Gastrocnemius medialis (tissue), 4 donors: Measurements from ENCODE around the gene NR1D2.

Experiments
- POLR2A ChIP-seq, 2 donors: fragments of 450-650 bp; IDR thresholded peaks; one replicate each; pipeline ENCODE4 v1.6.1; 2017; ENCODE audit warnings: antibody characterized with exemption in 2 of 2, mild to moderate bottlenecking in 2 of 2, moderate library complexity in 2 of 2
- TF ChIP-seq, protein P1 (sequence below), 5 experiments: fragments of 450-650 bp in 3 of 5; fragments of 200-600 bp in 2 of 5; sonication (generic) in 2 of 5; IDR thresholded peaks in 4 of 5; conservative IDR thresholded peaks in 1 of 5; 1 replicate in 4 of 5; 2 replicates in 1 of 5; pipeline ENCODE4 v1.5.1; 2016 to 2019; ENCODE audit warnings: antibody characterized with exemption in 5 of 5, mild to moderate bottlenecking in 3 of 5, moderate library complexity in 3 of 5

DNA sequence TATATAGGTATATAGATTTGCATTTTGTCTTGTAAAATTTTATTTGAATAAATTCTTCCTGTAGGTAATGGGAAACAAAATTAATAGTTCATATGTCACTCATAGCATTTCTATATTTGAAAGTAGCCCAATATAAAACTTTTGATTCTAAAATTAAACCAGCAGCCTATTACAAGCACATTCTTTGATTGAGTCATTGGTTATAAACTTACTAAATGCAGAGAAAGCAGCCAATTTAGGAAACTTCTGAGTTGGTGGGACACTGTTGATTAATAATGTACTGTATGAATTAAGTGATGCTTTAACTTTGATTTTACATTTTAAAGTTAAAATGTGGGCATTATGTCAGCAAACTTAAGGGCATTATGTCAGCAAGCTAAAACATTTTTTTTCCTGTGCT lies 34.5 kb downstream of the NR1D2 start:
- TF ChIP-seq, protein P1, sequence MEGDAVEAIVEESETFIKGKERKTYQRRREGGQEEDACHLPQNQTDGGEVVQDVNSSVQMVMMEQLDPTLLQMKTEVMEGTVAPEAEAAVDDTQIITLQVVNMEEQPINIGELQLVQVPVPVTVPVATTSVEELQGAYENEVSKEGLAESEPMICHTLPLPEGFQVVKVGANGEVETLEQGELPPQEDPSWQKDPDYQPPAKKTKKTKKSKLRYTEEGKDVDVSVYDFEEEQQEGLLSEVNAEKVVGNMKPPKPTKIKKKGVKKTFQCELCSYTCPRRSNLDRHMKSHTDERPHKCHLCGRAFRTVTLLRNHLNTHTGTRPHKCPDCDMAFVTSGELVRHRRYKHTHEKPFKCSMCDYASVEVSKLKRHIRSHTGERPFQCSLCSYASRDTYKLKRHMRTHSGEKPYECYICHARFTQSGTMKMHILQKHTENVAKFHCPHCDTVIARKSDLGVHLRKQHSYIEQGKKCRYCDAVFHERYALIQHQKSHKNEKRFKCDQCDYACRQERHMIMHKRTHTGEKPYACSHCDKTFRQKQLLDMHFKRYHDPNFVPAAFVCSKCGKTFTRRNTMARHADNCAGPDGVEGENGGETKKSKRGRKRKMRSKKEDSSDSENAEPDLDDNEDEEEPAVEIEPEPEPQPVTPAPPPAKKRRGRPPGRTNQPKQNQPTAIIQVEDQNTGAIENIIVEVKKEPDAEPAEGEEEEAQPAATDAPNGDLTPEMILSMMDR (IDR thresholded peaks at IDR 0.05 in 4 of 5, conservative IDR thresholded peaks at IDR 0.05 in 1 of 5): no peak
- no peak for TF ChIP-seq POLR2A (IDR thresholded peaks at IDR 0.05)
